ENCODE data around the gene AIDA.

AIDA gene

DNA sequence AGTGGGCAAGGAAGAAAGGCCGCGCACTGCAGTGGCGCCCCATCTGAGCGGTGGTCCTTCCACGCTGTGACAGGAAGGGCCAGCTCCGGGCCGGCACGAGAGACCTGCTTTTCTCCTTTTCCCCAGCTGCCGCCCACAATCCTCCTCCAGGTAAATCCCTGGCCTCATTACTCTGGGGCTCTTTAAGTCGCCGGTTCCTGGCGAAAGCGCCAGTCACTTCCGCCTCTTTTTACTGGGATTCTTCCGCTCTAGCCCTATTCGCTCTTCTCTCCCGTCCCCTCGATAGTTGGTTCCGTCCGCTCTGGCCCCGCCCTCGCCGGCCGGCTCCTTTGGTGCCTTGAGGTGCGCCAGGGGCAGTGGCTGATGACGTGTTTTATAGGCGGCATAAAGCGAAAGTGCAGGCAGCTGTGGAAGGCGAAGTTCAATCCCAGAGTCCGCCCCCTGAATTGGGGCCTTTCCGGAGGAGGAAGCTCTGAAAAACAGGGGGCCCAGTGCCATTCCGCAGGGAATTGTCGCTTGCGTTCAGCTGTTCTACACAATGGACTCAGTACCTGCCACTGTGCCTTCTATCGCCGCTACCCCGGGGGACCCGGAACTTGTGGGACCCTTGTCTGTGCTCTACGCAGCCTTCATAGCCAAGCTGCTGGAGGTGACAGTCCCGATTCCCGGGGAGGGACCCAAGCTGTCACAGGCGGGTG, 68.2 kb downstream of the AIDA start:
- DNase-seq, result peak; percentile 99

DNA sequence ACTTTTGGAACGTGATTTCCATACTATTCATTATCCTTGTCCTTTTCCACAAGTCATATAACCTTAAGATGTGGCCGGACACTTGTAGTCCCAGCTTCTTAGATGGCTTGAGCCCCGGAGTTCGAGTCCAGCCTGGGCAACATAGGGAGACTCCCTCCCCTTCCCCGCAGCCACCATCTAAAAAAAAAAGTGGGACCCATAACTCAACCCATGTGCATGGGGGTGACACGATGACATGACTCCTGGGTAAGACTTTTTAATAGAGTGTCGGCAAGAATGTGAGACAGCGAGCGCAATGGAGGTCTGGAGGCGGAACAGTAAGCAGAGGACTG, 68.7 kb downstream of the AIDA start:
- DNase-seq, result peak in 1 of 2 experiments; percentile 73

DNA sequence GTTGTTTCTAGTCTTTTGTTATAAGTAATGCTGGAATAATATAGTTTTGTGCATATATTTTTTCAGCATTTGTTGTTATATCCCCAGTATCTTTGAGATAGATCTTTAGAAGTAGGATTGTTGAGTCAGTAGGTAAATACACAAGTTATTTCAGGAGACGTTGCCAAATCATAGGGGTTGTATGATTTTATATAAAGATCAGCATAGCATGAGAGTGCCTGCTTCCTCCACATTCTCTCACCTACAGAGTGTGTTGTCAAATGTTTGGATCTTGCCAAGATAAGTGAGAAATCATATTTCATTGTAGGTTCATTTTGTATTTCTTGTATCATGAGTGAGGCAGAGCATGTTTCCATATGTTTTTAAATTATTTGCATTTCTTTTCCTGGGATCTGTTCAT, 69.8 kb downstream of the AIDA start:
- DNase-seq, result no peak

- DNase-seq, result no peak
Observed at GRCh38 chr1:222641269-222641948, 70.9 kb downstream of the AIDA start.

DNA sequence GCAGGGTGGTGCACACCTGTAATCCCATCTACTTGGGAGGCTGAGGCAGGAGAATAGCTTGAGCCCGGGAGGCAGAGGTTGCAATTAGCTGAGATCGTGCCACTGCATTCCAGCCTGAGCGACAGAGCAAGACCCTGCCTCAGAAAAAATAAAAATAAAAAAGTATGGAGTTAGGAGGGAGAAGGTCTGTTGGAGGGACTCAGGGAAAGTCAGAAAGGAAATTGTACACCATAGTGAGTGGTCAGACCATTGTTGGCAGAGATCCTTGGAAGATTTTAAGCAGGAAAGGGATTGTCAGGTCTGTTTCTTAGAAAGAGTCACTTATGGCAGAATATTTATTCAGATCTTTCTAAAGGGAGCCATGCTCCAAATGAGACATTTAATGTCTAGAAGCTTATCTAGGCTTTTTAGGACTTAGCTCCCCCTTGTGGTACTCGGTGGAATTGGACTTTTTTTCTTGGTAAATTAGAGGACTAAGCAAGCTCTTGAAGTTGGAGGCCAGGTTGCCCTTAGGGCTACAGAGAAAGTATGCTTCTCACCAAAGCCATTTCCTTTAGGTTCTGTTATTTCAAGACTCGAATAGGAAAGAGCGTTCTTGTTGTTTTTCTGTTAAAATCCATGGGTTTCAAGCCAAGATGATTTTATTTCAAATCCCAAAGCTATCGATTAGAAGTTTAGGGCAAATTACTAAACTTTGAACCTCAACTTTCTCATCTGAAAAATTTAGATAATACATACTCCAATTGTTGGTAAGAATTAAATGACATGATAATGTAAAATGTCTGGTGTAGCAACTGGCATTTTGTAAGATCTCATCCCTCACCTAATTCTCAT, 77.9 kb downstream of the AIDA start:
- DNase-seq, result peak; percentile 85 to 89

DNA sequence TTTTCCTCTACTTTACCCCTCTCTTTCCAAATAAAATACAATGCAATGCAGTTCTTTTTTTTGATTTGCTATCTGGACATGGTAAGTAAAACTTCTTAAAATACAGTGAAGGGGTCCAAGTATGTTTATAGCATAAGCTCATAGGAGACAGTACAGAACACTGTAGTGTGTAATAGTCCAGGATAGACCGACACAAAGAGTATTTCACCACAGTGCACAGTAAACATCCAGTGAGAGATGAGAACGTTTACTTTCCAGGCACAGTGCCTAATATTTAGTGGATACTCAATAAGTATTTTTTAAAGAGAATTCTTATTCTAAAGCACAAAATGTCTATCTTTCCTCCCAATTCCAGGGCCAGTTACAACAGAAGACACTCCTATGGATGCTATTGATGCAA, 79.5 kb downstream of the AIDA start:
- DNase-seq, result no peak

DNA sequence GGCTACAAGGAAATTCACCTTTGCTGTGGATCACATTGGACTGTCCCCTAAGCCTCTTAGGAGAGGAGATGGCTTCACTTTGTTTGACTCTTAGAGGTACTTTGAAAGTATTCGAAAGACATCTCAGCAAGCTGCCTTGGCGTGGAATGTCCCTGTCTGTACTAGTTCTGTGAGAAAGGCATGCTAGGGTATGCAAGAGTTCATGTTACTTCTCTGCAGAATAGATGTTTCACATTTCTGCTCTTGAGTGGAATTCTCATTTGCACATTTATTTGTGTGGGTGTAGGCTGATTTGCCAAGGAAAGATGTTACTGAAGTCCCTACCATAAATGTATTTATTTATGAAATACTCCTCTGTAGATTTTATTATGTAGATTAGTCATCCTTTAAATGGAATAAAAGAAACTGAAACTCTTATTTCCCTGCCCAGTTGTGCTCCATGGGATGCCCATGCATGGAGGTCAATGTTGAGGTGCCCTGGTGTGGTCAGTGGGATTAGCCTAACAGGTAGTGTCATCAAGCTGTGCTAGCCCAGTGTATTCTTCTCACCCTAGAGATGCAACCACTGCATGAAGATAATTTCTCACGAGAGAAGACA, 80.6 kb downstream of the AIDA start:
- DNase-seq, result no peak

DNA sequence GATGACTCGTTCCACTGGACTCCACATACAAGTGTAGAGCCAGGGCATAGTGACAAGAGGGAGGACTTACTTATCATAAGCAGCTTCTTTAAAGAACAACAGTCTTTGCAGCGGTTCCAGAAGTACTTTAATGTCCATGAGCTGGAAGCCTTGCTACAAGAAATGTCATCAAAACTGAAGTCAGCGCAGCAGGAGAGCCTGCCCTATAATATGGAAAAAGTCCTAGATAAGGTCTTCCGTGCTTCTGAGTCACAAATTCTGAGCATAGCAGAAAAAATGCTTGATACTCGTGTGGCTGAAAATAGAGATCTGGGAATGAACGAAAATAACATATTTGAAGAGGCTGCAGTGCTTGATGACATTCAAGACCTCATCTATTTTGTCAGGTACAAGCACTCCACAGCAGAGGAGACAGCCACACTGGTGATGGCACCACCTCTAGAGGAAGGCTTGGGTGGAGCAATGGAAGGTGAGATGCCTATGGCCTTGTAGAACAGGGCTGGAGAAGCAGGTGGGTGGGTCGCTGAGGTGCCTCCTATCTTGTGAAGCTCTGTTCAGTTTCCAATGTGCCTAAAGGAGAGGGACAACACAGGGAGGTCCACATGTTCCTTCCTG, 82.3 kb downstream of the AIDA start:
- DNase-seq, result no peak

- no peak for DNase-seq
Observed at GRCh38 chr1:222627232-222627631, 85.1 kb downstream of the AIDA start.

GRCh38 chr1:222624214-222624613, 88.1 kb downstream of the AIDA start:
- DNase-seq, result no peak

DNA sequence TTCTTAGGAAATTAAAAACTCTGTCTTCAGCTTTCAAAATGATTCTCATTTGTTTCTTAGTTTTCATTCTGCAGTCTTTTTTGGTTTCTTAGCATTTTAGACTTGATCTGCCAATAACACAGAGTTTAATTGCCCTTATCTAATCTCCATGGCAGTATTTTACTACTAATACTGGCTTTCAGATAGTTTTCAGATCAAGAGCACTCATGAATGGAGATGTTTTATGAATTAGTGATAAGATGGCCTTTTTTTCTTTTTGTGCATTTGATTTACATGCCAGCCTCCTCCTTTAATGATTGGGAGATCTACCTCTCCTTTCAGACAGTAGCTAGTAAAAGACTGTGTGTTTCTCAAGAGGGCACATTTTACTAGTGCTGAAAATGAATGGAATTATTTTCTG, 88.8 kb downstream of the AIDA start:
- no peak for DNase-seq

DNA sequence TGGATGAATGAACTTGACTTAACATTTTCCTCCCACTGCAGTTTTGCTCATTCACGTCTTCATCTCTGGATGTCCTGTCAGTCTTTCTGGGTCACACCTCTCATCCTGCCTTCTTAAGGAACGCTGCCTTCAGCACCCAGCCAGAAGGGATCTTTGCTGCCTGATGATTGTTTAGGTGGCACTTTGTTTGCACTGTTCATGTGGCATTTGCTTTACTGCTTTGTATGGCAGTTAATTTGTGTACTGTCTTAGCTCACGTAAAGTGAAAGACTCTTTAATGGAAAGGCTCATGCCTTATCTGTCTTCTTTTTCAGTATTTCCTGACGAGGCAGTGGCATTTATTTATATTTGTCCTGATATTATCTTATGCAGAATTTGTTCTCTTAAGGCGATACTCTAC, 89.5 kb downstream of the AIDA start:
- no peak for DNase-seq

DNA sequence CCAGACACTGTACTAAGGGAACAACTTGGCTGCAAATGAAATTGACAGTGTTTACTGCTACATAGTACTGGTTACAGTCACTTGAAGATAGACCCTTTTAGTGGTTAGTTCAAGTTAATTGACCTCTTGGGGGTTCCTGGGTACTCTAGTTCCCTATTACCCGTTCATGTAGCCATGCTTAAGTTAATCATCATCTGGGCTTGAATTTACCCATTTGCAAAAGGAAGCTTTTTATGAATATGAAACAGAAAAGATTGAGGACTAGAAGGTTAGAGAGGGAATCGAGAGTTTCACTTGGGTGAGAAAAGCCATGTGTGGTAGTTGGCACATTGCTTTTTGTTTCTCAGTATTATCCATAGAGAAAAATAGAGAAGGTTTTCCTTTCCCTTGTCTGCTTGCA, 91.7 kb downstream of the AIDA start:
- DNase-seq, result no peak

DNA sequence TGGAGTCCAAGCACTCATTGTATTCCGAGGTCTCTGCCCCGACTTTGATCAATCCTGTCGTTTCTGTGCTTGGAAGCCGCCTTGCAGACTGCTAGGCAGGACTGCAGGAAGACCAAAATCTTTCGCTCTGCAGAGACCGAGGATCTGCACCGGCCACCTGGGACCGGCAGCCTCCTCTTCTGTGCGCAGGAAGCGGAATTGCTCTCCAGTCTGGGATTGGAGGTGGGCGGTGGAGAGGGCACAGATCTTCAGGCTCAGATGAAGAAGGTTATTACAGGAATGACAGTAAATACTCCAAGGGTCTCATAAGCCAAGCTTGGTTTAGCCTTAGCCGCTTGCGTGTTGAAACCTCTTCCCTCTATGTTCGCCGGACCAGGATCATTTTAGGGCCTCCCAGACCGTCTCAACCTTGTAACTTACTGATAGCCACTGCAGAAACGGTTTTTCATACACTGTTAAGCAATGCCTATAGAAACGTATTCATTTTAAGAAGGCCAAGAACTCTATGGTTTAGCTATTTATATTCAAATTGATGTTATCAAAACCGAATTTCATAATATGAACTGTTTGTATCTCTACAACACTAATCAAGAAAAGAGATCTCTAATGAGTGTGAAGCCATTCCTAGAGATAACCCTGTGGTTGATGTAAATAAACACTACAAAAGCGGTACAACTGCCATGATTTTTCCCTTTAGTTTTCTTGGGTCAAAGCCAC, 93.3 kb downstream of the AIDA start:
- peak; percentile 10 to 49 for DNase-seq

Measured in Kasumi-1 (cell line).